GM18502 (cell line): Measurements from ENCODE around the gene PFAS.
"Not testable (repeated sequence)": the region's sequence is repeated elsewhere in the genome, so short reads cannot be mapped to it uniquely, and the experiment has no call there.

Source experiments
- ATAC-seq: cut with Tn5 transposase; IDR thresholded peaks from one replicate; pipeline ENCODE4 v1.9.1; 2021; ENCODE audit warnings: mild to moderate bottlenecking; ENCODE audit not compliant: unreplicated experiment, poor library complexity

PFAS gene

GRCh38 chr17:8224891-8225812, 23.9 kb upstream of the PFAS start:
- no peak for ATAC-seq

GRCh38 chr17:8225813-8226535, 23.1 kb upstream of the PFAS start:
- no peak for ATAC-seq

- no peak for ATAC-seq
These were observed 22.4 kb upstream of the PFAS start for GRCh38 chr17:8226536-8227237.

- no peak for ATAC-seq
These were observed 21.9 kb upstream of the PFAS start for GRCh38 chr17:8227238-8227581.

GRCh38 chr17:8231701-8232100, 17.4 kb upstream of the PFAS start:
- no peak for ATAC-seq

- no peak for ATAC-seq
These were observed 14.5 kb upstream of the PFAS start for GRCh38 chr17:8234361-8235270.

- ATAC-seq = no peak
These were observed 13.4 kb upstream of the PFAS start for GRCh38 chr17:8235676-8236075.

- no peak for ATAC-seq
These were observed 11.9 kb upstream of the PFAS start for GRCh38 chr17:8237175-8237574.

GRCh38 chr17:8237886-8238285, 11.2 kb upstream of the PFAS start:
- ATAC-seq = no peak

GRCh38 chr17:8243827-8244226, 5.3 kb upstream of the PFAS start:
- ATAC-seq = no peak

GRCh38 chr17:8244768-8245167, 4.3 kb upstream of the PFAS start:
- no peak for ATAC-seq

GRCh38 chr17:8249621-8250500, 772 bp downstream of the PFAS start:
- no peak for ATAC-seq

GRCh38 chr17:8251411-8251810, 2.3 kb downstream of the PFAS start:
- ATAC-seq = not testable (repeated sequence)

- ATAC-seq = no peak
These were observed 4.7 kb downstream of the PFAS start for GRCh38 chr17:8253801-8254200.

GRCh38 chr17:8254881-8255280, 5.8 kb downstream of the PFAS start:
- ATAC-seq = no peak

GRCh38 chr17:8255499-8255898, 6.4 kb downstream of the PFAS start:
- ATAC-seq = no peak

- ATAC-seq = no peak
These were observed 7.2 kb downstream of the PFAS start for GRCh38 chr17:8256291-8256690.

- ATAC-seq = no peak
These were observed 7.6 kb downstream of the PFAS start for GRCh38 chr17:8256691-8257090.

- no peak for ATAC-seq
These were observed 8.7 kb downstream of the PFAS start for GRCh38 chr17:8257801-8258200.
